ENCODE measurements around the gene DRC7.
"Not testable (repeated sequence)": the region's sequence is repeated elsewhere in the genome, so short reads cannot be mapped to it uniquely, and the experiment has no call there.

The DRC7 gene

DNA sequence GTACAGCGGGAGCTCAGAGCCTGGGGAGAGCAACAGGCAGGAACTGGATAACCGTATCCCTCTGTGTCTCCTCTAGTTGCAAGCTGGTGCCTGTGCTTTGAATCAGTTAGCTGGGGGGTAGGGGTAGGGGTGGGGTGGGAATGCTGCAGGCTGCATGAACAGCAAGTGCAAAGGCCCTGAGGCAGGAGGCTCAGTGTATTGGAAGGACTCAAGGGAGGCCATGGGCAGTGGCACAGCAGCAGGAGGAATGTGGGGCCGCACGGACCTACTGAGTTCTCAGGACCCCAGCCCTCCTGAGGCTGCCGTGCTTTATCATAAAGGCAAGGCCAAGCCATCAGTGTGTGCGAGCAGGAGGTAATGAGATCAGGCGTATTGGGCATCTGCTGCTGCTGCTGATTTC lies 44.2 kb downstream of the DRC7 start:
- no peak for DNase-seq

- no peak for DNase-seq
These were observed 45.3 kb downstream of the DRC7 start for GRCh38 chr16:57739756-57740422.

DNA sequence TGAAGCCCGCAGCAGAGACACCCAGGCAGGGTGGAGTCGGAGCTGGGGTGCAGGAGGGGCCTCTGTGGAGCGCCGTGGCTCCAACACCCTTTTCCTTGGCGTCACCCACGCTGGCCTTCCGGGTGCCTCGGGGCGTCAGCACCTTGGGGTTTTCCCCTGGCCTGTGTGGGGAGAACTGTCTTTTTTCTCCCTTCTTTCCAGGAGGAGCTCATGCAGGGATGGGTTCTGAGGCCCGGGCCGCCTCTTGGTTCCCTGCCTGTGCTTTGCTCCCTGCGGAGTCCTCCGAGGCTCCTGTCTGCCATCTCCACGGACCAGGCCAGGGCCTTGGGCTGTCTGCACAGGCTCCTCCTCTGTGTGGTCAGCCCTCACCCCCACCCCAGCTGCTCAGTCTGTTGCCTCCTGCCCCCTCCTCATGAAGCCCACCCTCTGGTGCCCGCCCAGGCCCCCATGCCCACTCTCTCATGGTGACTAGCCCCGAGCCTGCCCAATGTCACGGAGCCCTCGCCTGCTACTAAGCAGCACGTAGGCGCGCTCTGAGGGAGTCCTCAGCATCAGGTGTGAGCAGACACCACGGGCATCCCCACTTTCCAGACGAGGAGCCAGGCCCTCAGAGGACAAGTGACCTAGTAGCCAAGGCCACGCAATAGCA lies 45.9 kb downstream of the DRC7 start:
- DNase-seq = no peak

- no peak for DNase-seq
These were observed 47.1 kb downstream of the DRC7 start for GRCh38 chr16:57741660-57742191.

- DNase-seq = no peak
These were observed 47.9 kb downstream of the DRC7 start for GRCh38 chr16:57742543-57742942.

- DNase-seq = no peak
These were observed 48.9 kb downstream of the DRC7 start for GRCh38 chr16:57743458-57743857.

DNA sequence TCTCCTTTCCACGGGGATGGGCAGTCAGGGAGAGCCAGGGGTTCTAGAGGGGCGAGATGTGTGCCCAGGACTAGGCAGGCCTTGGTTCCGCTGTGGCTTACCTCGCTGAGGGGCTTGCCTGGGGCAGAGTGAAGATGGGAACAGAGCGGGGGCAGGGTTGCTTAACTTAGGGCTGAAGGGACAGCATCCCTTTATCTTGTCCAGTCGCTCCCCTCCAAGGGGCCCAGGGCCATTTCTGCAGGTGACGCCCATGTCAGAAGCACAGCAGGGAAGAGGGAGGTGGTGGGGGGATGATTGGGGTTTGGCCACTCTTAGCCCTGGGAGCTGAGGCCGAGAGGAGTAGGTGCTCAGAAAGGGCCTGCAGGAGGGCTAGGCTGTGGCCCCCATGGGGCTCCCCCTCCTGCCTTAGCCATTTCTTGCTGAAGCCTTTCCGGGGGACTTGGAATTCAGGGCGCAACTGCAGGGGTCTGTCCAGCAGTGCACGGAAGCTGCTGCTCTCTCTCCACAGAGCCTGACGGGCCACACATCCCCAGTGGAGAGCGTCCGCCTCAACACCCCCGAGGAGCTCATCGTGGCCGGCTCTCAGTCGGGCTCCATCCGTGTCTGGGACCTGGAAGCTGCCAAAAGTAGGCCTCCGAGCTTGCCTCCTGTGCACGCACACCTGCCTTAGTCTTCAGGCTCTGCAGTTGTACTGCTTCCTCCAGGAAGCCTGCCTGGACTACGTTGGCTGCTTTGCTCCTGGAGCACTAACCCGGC lies 49.5 kb downstream of the DRC7 start:
- no peak for DNase-seq

- no peak for DNase-seq
These were observed 50.0 kb downstream of the DRC7 start for GRCh38 chr16:57744642-57744903.

- DNase-seq = no peak
These were observed 51.2 kb downstream of the DRC7 start for GRCh38 chr16:57745768-57746167.

- DNase-seq = not testable (repeated sequence)
These were observed 51.7 kb downstream of the DRC7 start for GRCh38 chr16:57746316-57746715.

- no peak for DNase-seq
These were observed 52.5 kb downstream of the DRC7 start for GRCh38 chr16:57747091-57747490.

- no peak for DNase-seq
These were observed 52.9 kb downstream of the DRC7 start for GRCh38 chr16:57747496-57747895.

GRCh38 chr16:57747996-57748395 lies 53.4 kb downstream of the DRC7 start:
- no peak for DNase-seq

GRCh38 chr16:57748596-57748995 lies 54.0 kb downstream of the DRC7 start:
- no peak for DNase-seq

- no peak for DNase-seq
These were observed 54.6 kb downstream of the DRC7 start for GRCh38 chr16:57749101-57749692.

GRCh38 chr16:57749856-57750452 lies 55.3 kb downstream of the DRC7 start:
- no peak for DNase-seq

- DNase-seq = no peak
These were observed 56.4 kb downstream of the DRC7 start for GRCh38 chr16:57750796-57751538.

GRCh38 chr16:57751539-57752202 lies 57.1 kb downstream of the DRC7 start:
- no peak for DNase-seq

- no peak for DNase-seq
These were observed 57.6 kb downstream of the DRC7 start for GRCh38 chr16:57752203-57752580.

DNA sequence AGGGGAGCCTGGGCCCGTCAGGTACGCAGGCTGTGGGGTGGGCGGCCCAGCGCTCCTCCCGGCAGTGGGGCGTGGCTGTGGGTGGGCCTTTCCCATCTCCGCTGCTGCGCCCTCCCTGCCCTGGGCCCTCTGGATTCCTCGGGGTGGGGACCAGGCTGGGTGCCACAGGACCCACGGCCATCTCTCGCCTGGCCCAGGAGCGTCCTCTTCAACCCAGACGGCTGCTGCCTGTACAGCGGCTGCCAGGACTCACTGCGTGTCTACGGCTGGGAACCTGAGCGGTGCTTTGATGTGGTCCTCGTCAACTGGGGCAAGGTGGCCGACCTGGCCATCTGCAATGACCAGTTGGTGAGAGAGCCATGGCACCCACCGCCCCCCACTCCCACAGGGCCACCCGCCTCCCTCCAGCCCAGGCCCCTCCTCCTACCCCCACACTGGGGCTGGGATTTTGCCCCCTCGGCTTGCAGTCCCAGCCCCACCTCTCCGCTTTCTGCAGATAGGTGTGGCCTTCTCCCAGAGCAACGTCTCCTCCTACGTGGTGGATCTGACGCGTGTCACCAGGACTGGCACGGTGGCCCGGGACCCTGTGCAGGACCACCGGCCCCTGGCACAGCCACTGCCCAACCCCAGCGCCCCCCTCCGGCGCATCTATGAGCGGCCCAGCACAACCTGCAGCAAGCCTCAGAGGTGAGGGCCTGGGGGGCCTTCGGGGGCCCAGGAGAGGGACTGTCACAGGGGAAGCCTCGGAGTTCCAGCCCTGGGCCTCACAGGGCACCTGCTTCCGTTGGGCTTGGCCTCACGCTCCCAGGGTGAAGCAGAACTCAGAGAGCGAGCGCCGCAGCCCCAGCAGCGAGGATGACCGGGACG lies 58.2 kb downstream of the DRC7 start:
- no peak for DNase-seq
